Body of pancreas (tissue), 4 donors: ENCODE data around the gene HMGB1. TPM values are rescaled to one million over a fixed set of nuclear protein-coding genes. Genes with fewer than 3 reads are reported as not detected.

Source experiments
- ATAC-seq: fragments of 150-250 bp; one replicate; pipeline ENCODE4 v1.9.1; 2016
- DNase-seq, 4 donors: peaks; one replicate each; pipeline ENCODE4 v3.0.0-alpha.2; 2019
- H3K27ac ChIP-seq, 4 donors: fragments of 200-600 bp; sonication (generic); 1 replicate in 3 of 4; 2 replicates in 1 of 4; pipeline versions ENCODE4 v1.5.1 to v1.6.1; 2016 to 2019; ENCODE audit warnings: mild to moderate bottlenecking in 1 of 4, mixed read lengths in 1 of 4, moderate library complexity in 1 of 4
- H3K27me3 ChIP-seq, 2 donors: fragments of 200-600 bp; sonication (generic); one replicate each; pipeline ENCODE4 v1.6.0; 2016; ENCODE audit warnings: mild to moderate bottlenecking in 1 of 2
- H3K36me3 ChIP-seq, 2 donors: fragments of 200-600 bp; sonication (generic); replicated peaks in 1 of 2; 2 replicates each; pipeline ENCODE4 v1.5.1; 2016; ENCODE audit warnings: low read depth in 2 of 2; ENCODE audit not compliant: insufficient read depth in 1 of 2
- H3K4me1 ChIP-seq: fragments of 200-600 bp; sonication (generic); one replicate; pipeline ENCODE4 v1.6.0; 2016
- H3K4me3 ChIP-seq, 2 donors: fragments of 200-600 bp; sonication (generic); 1 replicate in 1 of 2; 2 replicates in 1 of 2; pipeline ENCODE4 v1.5.1; 2016 to 2019
- H3K9me3 ChIP-seq, 3 donors: fragments of 200-600 bp; sonication (generic); 1 replicate in 2 of 3; 2 replicates in 1 of 3; pipeline ENCODE4 v1.5.1; 2016
- POLR2A ChIP-seq, 3 donors: fragments of 450-650 bp; IDR thresholded peaks; one replicate each; pipeline ENCODE4 v1.6.1; 2016; ENCODE audit warnings: antibody characterized with exemption in 3 of 3, mild to moderate bottlenecking in 2 of 3
- WGBS, 2 donors: methylation state at CpG; one replicate each; pipeline ENCODE4 v1.1.5; 2017; 5-methylcytosine and 5-hydroxymethylcytosine counted together
- intact Hi-C: fragments of 100-400 bp; cut with DNase I; formaldehyde crosslinking; loops from one replicate; pipeline ENCODE4 v1.15.1; 2023
- total RNA-seq, 2 donors: library from RNA; depleted of rRNA; stranded (reverse); fragments of >200 nt; gene quantifications; one replicate each; pipeline ENCODE4 v1.1.0, GENCODE V29; 2016
- TF ChIP-seq, protein P1 (sequence below), 7 experiments: fragments of 450-650 bp in 4 of 7; fragments of 200-600 bp in 3 of 7; sonication (generic) in 3 of 7; IDR thresholded peaks; one replicate each; pipeline ENCODE4 v1.5.1; 2016 to 2019; ENCODE audit warnings: antibody characterized with exemption in 7 of 7

The HMGB1 gene
- total RNA-seq, 2 donors from 2014 or later = 54.4 to 97.3 TPM

DNA sequence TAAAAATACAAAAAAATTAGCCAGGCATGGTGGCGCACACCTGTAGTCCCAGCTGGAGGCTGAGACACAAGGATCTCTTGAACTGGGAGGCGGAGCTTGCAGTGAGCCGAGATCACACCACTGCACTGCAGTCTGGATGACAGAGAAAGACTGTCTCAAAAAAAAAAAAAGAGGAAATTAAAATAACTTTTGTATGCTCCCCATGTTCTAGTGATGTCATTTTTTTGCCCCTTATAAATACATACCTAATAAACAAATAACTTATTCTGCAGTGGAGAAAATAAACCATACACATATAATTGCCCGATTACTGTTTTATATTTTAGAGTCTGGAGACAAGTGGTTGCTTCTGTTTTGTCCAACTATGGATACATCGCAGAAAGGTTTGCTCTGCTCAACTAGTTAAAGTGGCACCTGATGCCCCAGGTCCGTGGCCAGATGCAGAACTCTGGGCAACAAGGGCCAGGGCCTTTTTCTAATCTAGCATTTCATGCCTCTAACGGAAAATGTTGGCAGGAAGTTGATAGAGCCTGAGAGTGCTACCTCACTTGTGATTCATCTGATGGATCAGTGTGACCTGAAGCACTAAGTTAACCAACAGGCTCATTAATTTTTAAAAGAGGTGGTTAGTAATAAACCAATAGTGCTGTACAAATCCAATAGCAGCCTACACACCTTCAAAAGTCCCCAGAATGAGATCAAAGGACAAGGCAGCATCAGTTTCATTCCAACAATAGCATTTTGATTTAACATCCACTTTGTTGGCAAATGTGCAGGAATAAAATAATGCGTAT, 24.6 kb downstream of the HMGB1 start:
- ATAC-seq (no peak), DNase-seq (no peak)
- H3K27ac ChIP-seq = no peak overlapping the region
- 53 to 56% methylated on average over 8 of the region's 8 CpGs for WGBS, 2 donors
- H3K36me3 ChIP-seq = no peaks in the 10 kb centered on the region
- H3K4me3 ChIP-seq = no peak overlapping the region
- no peaks in the 10 kb centered on the region for H3K27me3 ChIP-seq
- TF ChIP-seq, protein P1, sequence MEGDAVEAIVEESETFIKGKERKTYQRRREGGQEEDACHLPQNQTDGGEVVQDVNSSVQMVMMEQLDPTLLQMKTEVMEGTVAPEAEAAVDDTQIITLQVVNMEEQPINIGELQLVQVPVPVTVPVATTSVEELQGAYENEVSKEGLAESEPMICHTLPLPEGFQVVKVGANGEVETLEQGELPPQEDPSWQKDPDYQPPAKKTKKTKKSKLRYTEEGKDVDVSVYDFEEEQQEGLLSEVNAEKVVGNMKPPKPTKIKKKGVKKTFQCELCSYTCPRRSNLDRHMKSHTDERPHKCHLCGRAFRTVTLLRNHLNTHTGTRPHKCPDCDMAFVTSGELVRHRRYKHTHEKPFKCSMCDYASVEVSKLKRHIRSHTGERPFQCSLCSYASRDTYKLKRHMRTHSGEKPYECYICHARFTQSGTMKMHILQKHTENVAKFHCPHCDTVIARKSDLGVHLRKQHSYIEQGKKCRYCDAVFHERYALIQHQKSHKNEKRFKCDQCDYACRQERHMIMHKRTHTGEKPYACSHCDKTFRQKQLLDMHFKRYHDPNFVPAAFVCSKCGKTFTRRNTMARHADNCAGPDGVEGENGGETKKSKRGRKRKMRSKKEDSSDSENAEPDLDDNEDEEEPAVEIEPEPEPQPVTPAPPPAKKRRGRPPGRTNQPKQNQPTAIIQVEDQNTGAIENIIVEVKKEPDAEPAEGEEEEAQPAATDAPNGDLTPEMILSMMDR (IDR thresholded peaks at IDR 0.05) = no peak
- TF ChIP-seq POLR2A (IDR thresholded peaks at IDR 0.05) = no peak
- intact Hi-C loops = no loop called here
- H3K9me3 ChIP-seq = no peaks in the 10 kb centered on the region
- peaks cover 17% of the 10 kb centered on the region for H3K4me1 ChIP-seq

DNA sequence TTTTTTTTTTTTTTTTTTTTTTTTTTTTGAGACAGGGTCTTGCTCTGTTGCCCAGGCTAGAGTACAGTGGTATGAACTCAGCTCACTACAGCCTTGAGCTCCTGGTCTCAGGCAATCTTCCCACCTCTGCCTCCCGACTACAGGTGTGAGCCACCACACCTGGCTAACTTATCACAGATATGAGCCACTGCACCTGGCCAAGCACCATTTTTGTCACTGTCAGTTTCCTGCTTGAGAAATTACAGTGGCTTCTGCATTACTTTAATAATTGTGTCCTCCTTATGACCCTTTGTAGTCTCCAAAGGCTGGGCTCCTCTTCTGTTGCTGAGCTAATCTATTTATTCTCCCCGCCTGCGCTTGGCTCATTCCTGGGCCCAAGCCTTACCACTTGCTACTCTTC, 27.4 kb downstream of the HMGB1 start:
- intact Hi-C loops = no loop called here
- WGBS, 2 donors = 72 to 74% methylated on average over 3 of the region's 3 CpGs

DNA sequence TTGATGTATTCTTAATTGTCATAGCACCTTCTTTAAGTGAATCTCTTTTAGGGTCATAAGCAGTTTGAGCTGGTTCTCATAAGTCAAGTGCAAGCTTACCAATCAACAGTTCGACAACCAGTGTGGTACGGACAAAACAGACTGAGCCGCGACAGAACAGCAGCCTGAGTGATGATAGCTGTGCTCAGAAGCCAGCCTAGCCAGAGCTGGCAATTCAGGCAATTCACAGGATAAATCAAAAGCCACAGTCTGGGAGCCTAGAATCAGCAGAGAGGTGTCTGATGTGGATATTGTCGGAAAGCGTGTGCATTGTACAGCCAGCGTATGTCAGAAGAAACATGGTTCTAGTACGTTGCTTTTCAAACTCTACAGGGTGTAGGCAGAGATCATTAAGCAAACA, 28.6 kb downstream of the HMGB1 start:
- no peak overlapping the region for H3K4me3 ChIP-seq
- intact Hi-C loops = no loop called here
- no peak for TF ChIP-seq POLR2A (IDR thresholded peaks at IDR 0.05)
- TF ChIP-seq, protein P1 (IDR thresholded peaks at IDR 0.05) = no peak
- H3K27me3 ChIP-seq = no peaks in the 10 kb centered on the region
- H3K27ac ChIP-seq = no peak overlapping the region
- DNase-seq (no peak), ATAC-seq (no peak)
- no peaks in the 10 kb centered on the region for H3K9me3 ChIP-seq
- peaks cover 6% of the 10 kb centered on the region for H3K4me1 ChIP-seq
- H3K36me3 ChIP-seq = no peaks in the 10 kb centered on the region
- 84 to 86% methylated on average over 8 of the region's 8 CpGs for WGBS, 2 donors

More for the DNA sequence above, 27.4 kb downstream of the HMGB1 start:
- H3K4me3 ChIP-seq = no peak overlapping the region
- H3K27me3 ChIP-seq = no peaks in the 10 kb centered on the region
- H3K4me1 ChIP-seq = peaks cover 6% of the 10 kb centered on the region
- no peak for TF ChIP-seq POLR2A (IDR thresholded peaks at IDR 0.05)
- TF ChIP-seq, protein P1 (IDR thresholded peaks at IDR 0.05) = no peak
- no peak overlapping the region for H3K27ac ChIP-seq
- no peak for ATAC-seq
- no peaks in the 10 kb centered on the region for H3K36me3 ChIP-seq
- no peak for DNase-seq
- H3K9me3 ChIP-seq = no peaks in the 10 kb centered on the region

DNA sequence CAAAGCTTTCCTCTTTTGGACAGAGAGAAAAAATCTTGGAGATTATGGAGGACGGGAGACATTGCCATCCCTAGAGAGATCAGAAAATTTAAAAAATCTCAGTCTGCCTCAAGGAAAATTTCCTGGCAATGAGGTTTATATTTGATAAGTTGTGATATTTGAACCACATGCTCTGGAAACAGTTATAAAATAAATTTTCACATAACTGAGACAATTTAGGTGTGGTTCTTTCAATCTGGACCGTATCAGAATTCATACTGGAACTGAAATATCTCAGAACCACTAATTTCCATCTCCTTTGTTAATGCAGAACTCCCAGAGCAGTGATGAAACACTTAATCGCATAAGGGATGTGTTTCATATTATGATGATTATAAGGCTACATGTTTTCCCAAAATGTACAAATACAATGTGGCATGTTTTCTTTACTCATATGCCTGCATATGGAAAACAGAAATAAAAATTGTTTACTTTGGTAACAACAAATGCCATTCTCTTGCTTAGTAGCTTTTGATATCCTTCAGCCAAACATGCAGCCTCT, 29.8 kb downstream of the HMGB1 start:
- H3K36me3 ChIP-seq = no peaks in the 10 kb centered on the region
- no peaks in the 10 kb centered on the region for H3K9me3 ChIP-seq
- TF ChIP-seq, protein P1 (IDR thresholded peaks at IDR 0.05) = no peak
- no peak for TF ChIP-seq POLR2A (IDR thresholded peaks at IDR 0.05)
- intact Hi-C loops = no loop called here
- no peak for DNase-seq
- ATAC-seq = no peak
- H3K27me3 ChIP-seq = no peaks in the 10 kb centered on the region
- no peak overlapping the region for H3K4me3 ChIP-seq
- no peak overlapping the region for H3K27ac ChIP-seq
- H3K4me1 ChIP-seq = no peaks in the 10 kb centered on the region
- 63 to 69% methylated on average over 3 of the region's 3 CpGs for WGBS, 2 donors
